Measurements from ENCODE around the gene TAOK2. TPM values are rescaled to one million over a fixed set of nuclear protein-coding genes. Genes with fewer than 3 reads are reported as not detected.

Gene TAOK2
- total RNA-seq, 4 donors from 2014 or later: 78.1 to 123 (median 90.9) TPM

GRCh38 chr16:29972500-29972899, 1.2 kb upstream of the TAOK2 start:
- Histone ChIP-seq H3K4me1 (peaks cover 0 to 35% (median 12%) of the 10 kb centered on the region in 4 donors), H3K9me3 (no peaks in the 10 kb centered on the region), H3K27ac (no peak overlapping the region), H3K4me3 (no peak overlapping the region), H3K36me3 (peaks cover 0 to 30% (median 0%) of the 10 kb centered on the region in 3 donors), H3K27me3 (no peaks in the 10 kb centered on the region)
- no peak for DNase-seq
- TF ChIP-seq CTCF (IDR thresholded peaks at IDR 0.05) (no peak), POLR2A (IDR thresholded peaks at IDR 0.05) (no peak)

- H3K4me3 ChIP-seq: peak overlapping the region; percentile 72 to 96 (median 91)
- no peaks in the 10 kb centered on the region for H3K27me3 ChIP-seq
- TF ChIP-seq CTCF (IDR thresholded peaks at IDR 0.05) (no peak), POLR2A (IDR thresholded peaks at IDR 0.05) (no peak)
- peaks cover 0 to 31% (median 0%) of the 10 kb centered on the region in 3 donors for H3K36me3 ChIP-seq
- no peaks in the 10 kb centered on the region for H3K9me3 ChIP-seq
- no peak for DNase-seq
- H3K27ac ChIP-seq: peak overlapping the region in 3 of 4 donors; percentile 86 to 90 (median 87)
- H3K4me1 ChIP-seq: peaks cover 0 to 38% (median 12%) of the 10 kb centered on the region in 4 donors
Observed at GRCh38 chr16:29972992-29973383, 680 bp upstream of the TAOK2 start.

GRCh38 chr16:29974291-29975133, 844 bp downstream of the TAOK2 start:
- Histone ChIP-seq H3K9me3 (no peaks in the 10 kb centered on the region), H3K4me1 (peaks cover 0 to 38% (median 12%) of the 10 kb centered on the region in 4 donors), H3K27ac (peak overlapping the region; percentile 86 to 92 (median 88)), H3K36me3 (peaks cover 0 to 34% (median 0%) of the 10 kb centered on the region in 3 donors), H3K4me3 (peak overlapping the region; percentile 72 to 96 (median 91)), H3K27me3 (no peaks in the 10 kb centered on the region)
- TF ChIP-seq CTCF (IDR thresholded peaks at IDR 0.05): no peak
- TF ChIP-seq POLR2A (IDR thresholded peaks at IDR 0.05): no peak
- DNase-seq: no peak

GRCh38 chr16:29975134-29975538, 1.5 kb downstream of the TAOK2 start:
- TF ChIP-seq CTCF (IDR thresholded peaks at IDR 0.05) (no peak), POLR2A (IDR thresholded peaks at IDR 0.05) (no peak)
- peak overlapping the region in 2 of 4 donors; percentile 86 to 87 for H3K27ac ChIP-seq
- H3K36me3 ChIP-seq: peaks cover 0 to 34% (median 0%) of the 10 kb centered on the region in 3 donors
- peak overlapping the region in 3 of 4 donors; percentile 72 to 96 (median 88) for H3K4me3 ChIP-seq
- DNase-seq: no peak
- peaks cover 0 to 38% (median 12%) of the 10 kb centered on the region in 4 donors for H3K4me1 ChIP-seq
- H3K9me3 ChIP-seq: no peaks in the 10 kb centered on the region
- no peaks in the 10 kb centered on the region for H3K27me3 ChIP-seq

GRCh38 chr16:29975811-29976511, 2.3 kb downstream of the TAOK2 start:
- no peak for DNase-seq
- H3K9me3 ChIP-seq: no peaks in the 10 kb centered on the region
- TF ChIP-seq CTCF (IDR thresholded peaks at IDR 0.05): no peak
- H3K27me3 ChIP-seq: no peaks in the 10 kb centered on the region
- H3K36me3 ChIP-seq: peaks cover 0 to 43% (median 0%) of the 10 kb centered on the region in 3 donors
- peak overlapping the region in 1 of 4 donors; percentile 47 for H3K27ac ChIP-seq
- H3K4me1 ChIP-seq: peaks cover 0 to 38% (median 12%) of the 10 kb centered on the region in 4 donors
- H3K4me3 ChIP-seq: peak overlapping the region in 2 of 4 donors; percentile 72 to 88

Measured in Peyer's patch (tissue), 4 donors.